ENCODE data around the gene KDM2B. TPM values are rescaled to one million over a fixed set of nuclear protein-coding genes. Genes with fewer than 3 reads are reported as not detected.

Gene KDM2B
- polyA plus RNA-seq, 1 donor from 2014 or later = 49.0 TPM

GRCh38 chr12:121534495-121535148, 46.2 kb downstream of the KDM2B start:
- Mint-ChIP-seq H3K4me3 (peak overlapping the region; percentile 88 to 96 (median 90)), H3K9me3 (no peaks in the 10 kb centered on the region), H3K4me1 (peaks cover 38 to 51% (median 48%) of the 10 kb centered on the region in 3 donors), H3K36me3 (peaks cover 2% of the 10 kb centered on the region), H3K27ac (peak overlapping the region; percentile 95 to 99 (median 96)), H3K27me3 (no peaks in the 10 kb centered on the region)

DNA sequence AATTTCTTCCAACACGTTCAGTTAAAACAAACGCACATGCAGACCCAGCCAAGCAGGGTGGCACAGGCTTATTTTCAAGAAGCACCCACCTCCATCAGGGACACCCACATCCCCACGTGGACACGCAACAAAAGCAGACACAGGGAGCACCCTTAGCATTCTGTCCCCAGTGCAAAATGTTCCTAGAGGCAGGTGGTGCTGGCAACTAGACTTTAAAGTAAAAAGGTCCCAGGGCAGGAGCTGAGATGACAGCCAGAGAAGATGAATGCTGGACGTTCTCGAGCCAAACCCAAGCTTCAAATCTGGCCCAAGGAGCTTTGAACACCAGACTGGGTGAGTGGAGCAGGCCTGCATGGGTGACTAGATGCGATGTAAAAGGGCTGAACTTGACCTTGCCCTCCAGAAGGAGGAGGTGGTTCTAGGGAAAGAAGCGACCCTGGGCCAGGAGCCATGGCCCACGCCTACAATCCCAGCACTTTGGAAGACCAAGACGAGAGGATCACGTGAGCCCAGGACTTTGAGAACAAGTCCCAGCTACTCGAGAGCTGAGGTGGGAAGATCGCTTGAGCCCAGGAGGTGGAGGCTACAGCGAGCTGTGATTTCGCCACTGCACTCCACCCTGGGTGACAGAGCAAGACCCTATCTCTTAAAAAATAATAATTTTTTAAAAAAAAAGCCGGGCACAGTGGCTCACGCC, 47.3 kb downstream of the KDM2B start:
- H3K36me3 Mint-ChIP-seq = peaks cover 7% of the 10 kb centered on the region
- H3K4me3 Mint-ChIP-seq = peak overlapping the region; percentile 59 to 92 (median 79)
- H3K27me3 Mint-ChIP-seq = no peaks in the 10 kb centered on the region
- peaks cover 43 to 53% (median 52%) of the 10 kb centered on the region in 3 donors for H3K4me1 Mint-ChIP-seq
- H3K27ac Mint-ChIP-seq = peak overlapping the region; percentile 82 to 96 (median 87)
- no peaks in the 10 kb centered on the region for H3K9me3 Mint-ChIP-seq

GRCh38 chr12:121532503-121533393, 48.1 kb downstream of the KDM2B start:
- peaks cover 8% of the 10 kb centered on the region for H3K36me3 Mint-ChIP-seq
- peak overlapping the region; percentile 82 to 96 (median 95) for H3K27ac Mint-ChIP-seq
- peak overlapping the region; percentile 20 to 82 (median 58) for H3K4me3 Mint-ChIP-seq
- H3K9me3 Mint-ChIP-seq = no peaks in the 10 kb centered on the region
- H3K27me3 Mint-ChIP-seq = no peaks in the 10 kb centered on the region
- H3K4me1 Mint-ChIP-seq = peaks cover 43 to 48% (median 48%) of the 10 kb centered on the region in 3 donors

DNA sequence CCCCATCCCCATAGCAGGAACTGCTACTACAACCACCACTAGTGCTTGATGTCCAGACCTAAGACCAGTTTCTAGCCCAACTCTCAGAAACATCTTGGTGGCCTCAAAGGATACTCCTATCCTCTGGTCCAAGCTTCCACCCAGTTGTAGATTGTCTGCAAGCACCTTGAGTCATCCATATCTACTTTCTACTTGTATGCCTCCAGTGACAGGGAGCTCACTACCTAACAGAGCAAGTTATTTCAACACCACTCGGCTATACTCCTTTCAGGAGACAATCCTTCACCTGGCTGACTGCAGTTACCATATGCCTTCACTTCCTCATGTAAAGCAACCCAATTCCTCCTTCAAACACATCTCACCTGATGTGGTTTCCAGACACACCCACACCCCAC, 49.5 kb downstream of the KDM2B start:
- H3K4me1 Mint-ChIP-seq = peaks cover 43 to 46% (median 44%) of the 10 kb centered on the region in 3 donors
- H3K27me3 Mint-ChIP-seq = no peaks in the 10 kb centered on the region
- peak overlapping the region; percentile 41 to 76 (median 54) for H3K4me3 Mint-ChIP-seq
- no peaks in the 10 kb centered on the region for H3K9me3 Mint-ChIP-seq
- H3K27ac Mint-ChIP-seq = peak overlapping the region; percentile 71 to 96 (median 95)
- H3K36me3 Mint-ChIP-seq = peaks cover 8% of the 10 kb centered on the region

GRCh38 chr12:121530600-121531355, 50.0 kb downstream of the KDM2B start:
- peak overlapping the region; percentile 41 to 76 (median 54) for H3K4me3 Mint-ChIP-seq
- no peaks in the 10 kb centered on the region for H3K9me3 Mint-ChIP-seq
- peak overlapping the region; percentile 71 to 96 (median 95) for H3K27ac Mint-ChIP-seq
- peaks cover 39 to 46% (median 40%) of the 10 kb centered on the region in 3 donors for H3K4me1 Mint-ChIP-seq
- no peaks in the 10 kb centered on the region for H3K27me3 Mint-ChIP-seq
- peaks cover 8% of the 10 kb centered on the region for H3K36me3 Mint-ChIP-seq

- no peaks in the 10 kb centered on the region for H3K9me3 Mint-ChIP-seq
- peaks cover 5% of the 10 kb centered on the region for H3K36me3 Mint-ChIP-seq
- peak overlapping the region in 1 of 4 donors; percentile 19 for H3K4me3 Mint-ChIP-seq
- no peaks in the 10 kb centered on the region for H3K27me3 Mint-ChIP-seq
- H3K4me1 Mint-ChIP-seq = peaks cover 30 to 40% (median 37%) of the 10 kb centered on the region in 3 donors
- H3K27ac Mint-ChIP-seq = peak overlapping the region in 2 of 3 donors; percentile 31 to 67
These were observed 51.6 kb downstream of the KDM2B start for GRCh38 chr12:121529184-121529583.

GRCh38 chr12:121525411-121525810, 55.4 kb downstream of the KDM2B start:
- peaks cover 28 to 33% (median 30%) of the 10 kb centered on the region in 3 donors for H3K4me1 Mint-ChIP-seq
- no peak overlapping the region for H3K4me3 Mint-ChIP-seq
- H3K27ac Mint-ChIP-seq = peak overlapping the region in 1 of 3 donors; percentile 58
- no peaks in the 10 kb centered on the region for H3K9me3 Mint-ChIP-seq
- H3K36me3 Mint-ChIP-seq = peaks cover 5% of the 10 kb centered on the region
- peaks cover 1% of the 10 kb centered on the region for H3K27me3 Mint-ChIP-seq

GRCh38 chr12:121524196-121524916, 56.5 kb downstream of the KDM2B start:
- peaks cover 5% of the 10 kb centered on the region for H3K36me3 Mint-ChIP-seq
- peaks cover 27 to 38% (median 32%) of the 10 kb centered on the region in 3 donors for H3K4me1 Mint-ChIP-seq
- H3K9me3 Mint-ChIP-seq = no peaks in the 10 kb centered on the region
- peak overlapping the region; percentile 67 to 88 (median 87) for H3K27ac Mint-ChIP-seq
- peak overlapping the region; percentile 60 to 91 (median 82) for H3K4me3 Mint-ChIP-seq
- H3K27me3 Mint-ChIP-seq = peaks cover 1% of the 10 kb centered on the region

- peaks cover 2% of the 10 kb centered on the region for H3K36me3 Mint-ChIP-seq
- peaks cover 1% of the 10 kb centered on the region for H3K27me3 Mint-ChIP-seq
- H3K4me3 Mint-ChIP-seq = peak overlapping the region; percentile 60 to 91 (median 82)
- no peaks in the 10 kb centered on the region for H3K9me3 Mint-ChIP-seq
- H3K27ac Mint-ChIP-seq = peak overlapping the region; percentile 67 to 88 (median 87)
- H3K4me1 Mint-ChIP-seq = peaks cover 25 to 36% (median 30%) of the 10 kb centered on the region in 3 donors
These were observed 57.1 kb downstream of the KDM2B start for GRCh38 chr12:121523741-121524140.

GRCh38 chr12:121522971-121523370, 57.9 kb downstream of the KDM2B start:
- Mint-ChIP-seq H3K27me3 (peaks cover 1% of the 10 kb centered on the region), H3K4me3 (peak overlapping the region; percentile 56 to 94 (median 84)), H3K4me1 (peaks cover 24 to 35% (median 30%) of the 10 kb centered on the region in 3 donors), H3K9me3 (no peaks in the 10 kb centered on the region), H3K27ac (peak overlapping the region; percentile 14 to 93 (median 59)), H3K36me3 (no peaks in the 10 kb centered on the region)

DNA sequence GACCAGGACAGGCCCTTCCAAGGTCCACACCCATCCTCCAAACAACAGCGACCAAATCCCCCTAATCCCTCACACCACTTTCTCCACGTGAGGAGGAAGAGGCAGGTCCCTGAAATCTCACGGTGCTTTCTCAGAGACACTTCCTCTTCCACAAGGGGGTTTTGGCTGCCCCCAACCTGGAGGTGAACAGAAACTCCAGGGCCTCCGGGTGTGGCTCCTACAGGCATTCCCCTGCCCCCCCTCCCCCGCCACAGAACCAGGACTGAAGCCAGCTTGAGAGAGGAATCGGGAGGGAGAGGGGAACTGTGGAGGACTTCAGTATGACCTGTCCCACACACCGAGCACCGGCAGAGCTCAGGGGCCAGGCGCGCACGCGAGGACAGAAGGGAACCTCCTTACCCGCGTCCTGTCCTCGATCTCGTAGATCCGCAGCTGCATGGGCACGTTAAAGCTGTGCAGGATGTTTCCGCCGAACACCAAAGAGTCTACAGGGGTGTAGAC, 60.2 kb downstream of the KDM2B start:
- Mint-ChIP-seq H3K4me1 (peaks cover 24 to 36% (median 33%) of the 10 kb centered on the region in 3 donors), H3K4me3 (peak overlapping the region in 1 of 4 donors; percentile 72), H3K36me3 (no peaks in the 10 kb centered on the region), H3K9me3 (no peaks in the 10 kb centered on the region), H3K27ac (peak overlapping the region in 1 of 3 donors; percentile 73), H3K27me3 (peaks cover 1% of the 10 kb centered on the region)

- no peak overlapping the region for H3K4me3 Mint-ChIP-seq
- H3K4me1 Mint-ChIP-seq = peaks cover 24 to 37% (median 33%) of the 10 kb centered on the region in 3 donors
- peaks cover 1% of the 10 kb centered on the region for H3K27me3 Mint-ChIP-seq
- H3K27ac Mint-ChIP-seq = peak overlapping the region; percentile 16 to 73 (median 45)
- H3K9me3 Mint-ChIP-seq = no peaks in the 10 kb centered on the region
- H3K36me3 Mint-ChIP-seq = no peaks in the 10 kb centered on the region
These were observed 60.7 kb downstream of the KDM2B start for GRCh38 chr12:121520119-121520518.

DNA sequence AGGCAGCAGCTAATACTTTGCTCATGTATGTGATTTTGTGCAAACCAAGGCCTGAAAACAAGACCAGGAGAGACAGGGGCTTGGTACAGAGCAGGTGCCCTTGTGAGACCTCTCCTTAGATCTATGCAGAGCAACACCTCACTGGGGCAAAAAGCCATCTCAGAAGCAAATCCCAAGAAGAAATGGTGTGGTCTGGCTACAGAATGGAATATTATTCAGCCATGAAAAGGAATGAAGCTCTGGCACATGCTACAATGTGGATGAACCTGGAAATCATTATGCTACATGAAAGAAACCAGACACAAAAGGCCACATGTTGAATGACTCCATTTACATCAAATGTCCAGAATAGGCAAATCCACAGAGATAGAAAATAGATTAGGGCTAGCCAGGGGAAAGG, 61.6 kb downstream of the KDM2B start:
- H3K4me3 Mint-ChIP-seq = peak overlapping the region in 1 of 4 donors; percentile 45
- H3K27ac Mint-ChIP-seq = peak overlapping the region in 1 of 3 donors; percentile 45
- H3K4me1 Mint-ChIP-seq = peaks cover 22 to 34% (median 29%) of the 10 kb centered on the region in 3 donors
- no peaks in the 10 kb centered on the region for H3K36me3 Mint-ChIP-seq
- H3K27me3 Mint-ChIP-seq = peaks cover 1% of the 10 kb centered on the region
- H3K9me3 Mint-ChIP-seq = no peaks in the 10 kb centered on the region
